ENCODE results near the gene NF1.
A peak's percentile ranks its signal among the peaks of the same experiment; 100 is the strongest.

Gene NF1

GRCh38 chr17:31373150-31374093 lies 278.6 kb downstream of the NF1 start:
- TF ChIP-seq EZH2 (IDR thresholded peaks at IDR 0.05; ENCODE audit: borderline replicate concordance, low read length) (no peak), CTCF (IDR thresholded peaks at IDR 0.05; ENCODE audit: low read length) (peak; percentile 81)
- Histone ChIP-seq H3K9ac (ENCODE audit: low read length) (no peak overlapping the region), H3K4me1 (ENCODE audit: insufficient read depth, low read length, severe bottlenecking) (peaks cover 43% of the 10 kb centered on the region), H3F3A (ENCODE audit: insufficient read depth, low read length) (no peaks in the 10 kb centered on the region), H2AFZ (ENCODE audit: low read length) (no peak overlapping the region), H3K9me3 (ENCODE audit: low read length) (no peaks in the 10 kb centered on the region), H4K20me1 (ENCODE audit: insufficient read depth, low read length) (no peaks in the 10 kb centered on the region), H3K4me3 (ENCODE audit: low read depth, low read length, poor library complexity, severe bottlenecking) (no peak overlapping the region), H3K79me2 (ENCODE audit: insufficient read depth, low read length) (no peaks in the 10 kb centered on the region), H3K4me2 (ENCODE audit: low read length) (no peak overlapping the region), H3K27ac (ENCODE audit: low read depth, low read length, poor library complexity, severe bottlenecking) (peak overlapping the region; percentile 30), H3K9me2 (ENCODE audit: low read depth, low read length) (no peaks in the 10 kb centered on the region), H3K27me3 (ENCODE audit: insufficient read depth, low read length) (no peaks in the 10 kb centered on the region), H3K36me3 (ENCODE audit: insufficient read depth, low read length) (no peaks in the 10 kb centered on the region)

GRCh38 chr17:31374094-31374447 lies 279.3 kb downstream of the NF1 start:
- no peak overlapping the region for H3K9ac ChIP-seq (ENCODE audit: low read length)
- no peaks in the 10 kb centered on the region for H3K9me2 ChIP-seq (ENCODE audit: low read depth, low read length)
- TF ChIP-seq CTCF (IDR thresholded peaks at IDR 0.05; ENCODE audit: low read length) (no peak), EZH2 (IDR thresholded peaks at IDR 0.05; ENCODE audit: borderline replicate concordance, low read length) (no peak)
- no peaks in the 10 kb centered on the region for H4K20me1 ChIP-seq (ENCODE audit: insufficient read depth, low read length)
- H3K4me2 ChIP-seq (ENCODE audit: low read length) = peak overlapping the region; percentile 35
- H3F3A ChIP-seq (ENCODE audit: insufficient read depth, low read length) = no peaks in the 10 kb centered on the region
- no peaks in the 10 kb centered on the region for H3K36me3 ChIP-seq (ENCODE audit: insufficient read depth, low read length)
- no peaks in the 10 kb centered on the region for H3K27me3 ChIP-seq (ENCODE audit: insufficient read depth, low read length)
- no peaks in the 10 kb centered on the region for H3K79me2 ChIP-seq (ENCODE audit: insufficient read depth, low read length)
- no peak overlapping the region for H3K4me3 ChIP-seq (ENCODE audit: low read depth, low read length, poor library complexity, severe bottlenecking)
- no peaks in the 10 kb centered on the region for H3K9me3 ChIP-seq (ENCODE audit: low read length)
- peak overlapping the region; percentile 30 for H3K27ac ChIP-seq (ENCODE audit: low read depth, low read length, poor library complexity, severe bottlenecking)
- H2AFZ ChIP-seq (ENCODE audit: low read length) = no peak overlapping the region
- peaks cover 41% of the 10 kb centered on the region for H3K4me1 ChIP-seq (ENCODE audit: insufficient read depth, low read length, severe bottlenecking)

GRCh38 chr17:31374503-31374902 lies 279.7 kb downstream of the NF1 start:
- H3K4me2 ChIP-seq (ENCODE audit: low read length) = peak overlapping the region; percentile 35
- no peaks in the 10 kb centered on the region for H4K20me1 ChIP-seq (ENCODE audit: insufficient read depth, low read length)
- H3K79me2 ChIP-seq (ENCODE audit: insufficient read depth, low read length) = no peaks in the 10 kb centered on the region
- H3F3A ChIP-seq (ENCODE audit: insufficient read depth, low read length) = no peaks in the 10 kb centered on the region
- no peaks in the 10 kb centered on the region for H3K9me3 ChIP-seq (ENCODE audit: low read length)
- H3K36me3 ChIP-seq (ENCODE audit: insufficient read depth, low read length) = no peaks in the 10 kb centered on the region
- H3K9me2 ChIP-seq (ENCODE audit: low read depth, low read length) = no peaks in the 10 kb centered on the region
- H2AFZ ChIP-seq (ENCODE audit: low read length) = no peak overlapping the region
- no peak overlapping the region for H3K9ac ChIP-seq (ENCODE audit: low read length)
- peaks cover 36% of the 10 kb centered on the region for H3K4me1 ChIP-seq (ENCODE audit: insufficient read depth, low read length, severe bottlenecking)
- no peak overlapping the region for H3K4me3 ChIP-seq (ENCODE audit: low read depth, low read length, poor library complexity, severe bottlenecking)
- H3K27ac ChIP-seq (ENCODE audit: low read depth, low read length, poor library complexity, severe bottlenecking) = peak overlapping the region; percentile 30
- TF ChIP-seq EZH2 (IDR thresholded peaks at IDR 0.05; ENCODE audit: borderline replicate concordance, low read length) = no peak
- no peak for TF ChIP-seq CTCF (IDR thresholded peaks at IDR 0.05; ENCODE audit: low read length)
- H3K27me3 ChIP-seq (ENCODE audit: insufficient read depth, low read length) = no peaks in the 10 kb centered on the region
